H1 (cell line): ENCODE data around the gene BPHL.

Source experiments
- CTCF ChIP-seq, 3 experiments: IDR thresholded peaks; 1 replicate in 2 of 3; 2 replicates in 1 of 3; pipeline versions ENCODE4 v1.5.1 to v1.6.1; 2011; ENCODE audit warnings: low read length in 3 of 3, mild to moderate bottlenecking in 3 of 3, inconsistent platforms in 2 of 3, low read depth in 1 of 3, moderate library complexity in 1 of 3; ENCODE audit not compliant: insufficient read depth in 1 of 3; ENCODE audit errors: control extremely low read depth in 1 of 3
- EP300 ChIP-seq, 2 experiments: IDR thresholded peaks; 1 replicate in 1 of 2; 2 replicates in 1 of 2; pipeline ENCODE4 v1.6.1; 2011 to 2012; ENCODE audit warnings: low read depth in 2 of 2, low read length in 2 of 2, mild to moderate bottlenecking in 2 of 2, borderline replicate concordance in 1 of 2, inconsistent platforms in 1 of 2, moderate library complexity in 1 of 2
- EZH2 ChIP-seq: fragments of 200-600 bp; sonication (generic); IDR thresholded peaks from 2 replicates; pipeline ENCODE4 v1.7.1; 2012; ENCODE audit warnings: low read depth, mild to moderate bottlenecking, moderate library complexity, low read length, inconsistent platforms; ENCODE audit not compliant: severe bottlenecking
- JUND ChIP-seq: IDR thresholded peaks from 2 replicates; pipeline ENCODE4 v1.6.1; 2011; ENCODE audit warnings: mild to moderate bottlenecking, improper control_type of control experiment, low read length
- POLR2A ChIP-seq, 2 experiments: IDR thresholded peaks; 1 replicate in 1 of 2; 2 replicates in 1 of 2; pipeline ENCODE4 v1.6.1; 2011; ENCODE audit warnings: low read depth in 2 of 2, low read length in 2 of 2, mild to moderate bottlenecking in 2 of 2; ENCODE audit errors: control extremely low read depth in 1 of 2
- SAP30 ChIP-seq: fragments of 300-600 bp; sonication (generic); IDR thresholded peaks from 2 replicates; pipeline ENCODE4 v1.7.1; 2012; ENCODE audit warnings: low read length, moderate library complexity, mild to moderate bottlenecking, inconsistent platforms; ENCODE audit not compliant: insufficient read depth, insufficient replicate concordance
- ZNF274 ChIP-seq: IDR thresholded peaks from 2 replicates; pipeline ENCODE4 v1.7.0; 2012; ENCODE audit warnings: low read length, borderline replicate concordance; ENCODE audit errors: extremely low read depth

- TF ChIP-seq EZH2 (no peak), SAP30 (no peak), POLR2A (IDR thresholded peaks at IDR 0.05; ENCODE audit: control extremely low read depth in 1 of 2, low read depth in 2 of 2, low read length in 2 of 2) (no peak), CTCF (IDR thresholded peaks at IDR 0.05; ENCODE audit: control extremely low read depth in 1 of 3, insufficient read depth in 1 of 3, low read depth in 1 of 3, low read length in 3 of 3) (no peak), ZNF274 (no peak), EP300 (IDR thresholded peaks at IDR 0.05; ENCODE audit: borderline replicate concordance in 1 of 2, low read depth in 2 of 2, low read length in 2 of 2) (no peak), JUND (no peak)
Measured at GRCh38 chr6:3072798-3073197, 45.7 kb upstream of the BPHL start.
